HG02885 (cell line): ENCODE results near the gene COL24A1.
A peak's percentile ranks its signal among the peaks of the same experiment; 100 is the strongest.

ENCODE experiments used
- ATAC-seq: cut with Tn5 transposase; IDR thresholded peaks from one replicate; pipeline ENCODE4 v1.9.1; 2021; ENCODE audit warnings: mild to moderate bottlenecking; ENCODE audit not compliant: unreplicated experiment, poor library complexity

Gene COL24A1

GRCh38 chr1:85707990-85708828 is 448.4 kb downstream of the COL24A1 start, which contains the start of gene ZNHIT6:
ZNHIT6 (minus strand) TSS chr1:85708433; CDS start chr1:85708284, 149 bp downstream.
- ATAC-seq = peak; percentile 84

- ATAC-seq = peak; percentile 38
Measured at GRCh38 chr1:85707267-85707989, 449.1 kb downstream of the COL24A1 start.

GRCh38 chr1:85705940-85706339 is 450.6 kb downstream of the COL24A1 start:
- ATAC-seq = no peak

GRCh38 chr1:85700422-85700821 is 456.1 kb downstream of the COL24A1 start:
- ATAC-seq = no peak

- ATAC-seq = no peak
Measured at GRCh38 chr1:85697895-85698294, 458.7 kb downstream of the COL24A1 start.

GRCh38 chr1:85692730-85693314 is 463.8 kb downstream of the COL24A1 start:
- no peak for ATAC-seq

GRCh38 chr1:85689775-85690404 is 466.7 kb downstream of the COL24A1 start:
- no peak for ATAC-seq

GRCh38 chr1:85683292-85684025 is 473.1 kb downstream of the COL24A1 start:
- no peak for ATAC-seq

- no peak for ATAC-seq
Measured at GRCh38 chr1:85681087-85681486, 475.5 kb downstream of the COL24A1 start.
